GM21528 (cell line): Measurements from ENCODE around the gene MKLN1.
"Not testable (repeated sequence)": the region's sequence is repeated elsewhere in the genome, so short reads cannot be mapped to it uniquely, and the experiment has no call there.

Experiments
- ATAC-seq: cut with Tn5 transposase; IDR thresholded peaks from one replicate; pipeline ENCODE4 v1.9.1; 2021; ENCODE audit warnings: mild to moderate bottlenecking, moderate library complexity; ENCODE audit not compliant: unreplicated experiment, low FRiP score

Gene MKLN1

GRCh38 chr7:131388126-131388525 lies 60.5 kb downstream of the MKLN1 start:
- ATAC-seq = no peak

- ATAC-seq = no peak
These were observed 62.6 kb downstream of the MKLN1 start for GRCh38 chr7:131390275-131390674.

DNA sequence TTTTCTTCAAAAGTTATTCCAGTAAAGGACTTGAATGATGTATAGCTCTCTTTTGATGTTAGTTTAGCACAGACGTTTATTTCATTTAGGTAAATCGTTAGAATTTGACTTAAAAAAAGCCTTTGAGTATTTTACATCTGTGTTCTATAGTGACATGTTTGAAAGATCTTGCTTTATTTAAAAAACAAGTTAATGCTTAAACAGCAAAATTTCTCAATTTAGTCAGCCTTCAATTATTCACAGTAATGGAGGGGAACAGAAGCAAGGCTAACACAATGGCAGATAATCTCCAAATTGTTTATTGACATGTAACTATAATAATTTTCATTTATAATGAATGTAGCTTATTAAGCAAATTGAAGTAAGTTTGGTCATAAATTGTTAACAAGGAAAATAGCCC lies 63.5 kb downstream of the MKLN1 start:
- no peak for ATAC-seq

DNA sequence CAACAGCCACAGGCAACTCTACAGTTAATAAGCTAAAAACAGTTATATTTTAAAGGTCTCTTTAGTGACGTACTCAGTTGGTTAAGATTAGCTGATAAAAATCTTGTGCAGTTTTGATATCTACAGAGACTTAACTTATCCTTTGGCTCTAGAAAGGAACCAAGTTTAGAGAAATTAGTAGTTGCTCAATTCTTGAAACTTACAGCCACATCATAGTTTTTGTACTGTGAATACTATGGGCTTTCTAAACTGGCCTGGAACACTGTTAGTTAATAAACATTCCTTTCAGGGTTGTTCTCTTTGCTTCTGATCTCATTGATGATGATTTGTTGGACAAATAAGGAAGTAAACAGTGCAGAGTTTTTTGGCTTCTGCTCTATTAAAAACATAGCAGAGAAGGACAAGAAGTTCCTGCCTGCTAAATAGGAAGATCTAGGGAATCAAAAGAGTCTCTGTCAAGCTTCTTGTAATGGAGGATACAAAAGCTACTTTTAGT lies 73.1 kb downstream of the MKLN1 start:
- ATAC-seq = no peak

- no peak for ATAC-seq
These were observed 73.5 kb downstream of the MKLN1 start for GRCh38 chr7:131401194-131401593.

- no peak for ATAC-seq
These were observed 75.6 kb downstream of the MKLN1 start for GRCh38 chr7:131403322-131403721.

GRCh38 chr7:131404226-131404911 lies 76.7 kb downstream of the MKLN1 start:
- no peak for ATAC-seq

DNA sequence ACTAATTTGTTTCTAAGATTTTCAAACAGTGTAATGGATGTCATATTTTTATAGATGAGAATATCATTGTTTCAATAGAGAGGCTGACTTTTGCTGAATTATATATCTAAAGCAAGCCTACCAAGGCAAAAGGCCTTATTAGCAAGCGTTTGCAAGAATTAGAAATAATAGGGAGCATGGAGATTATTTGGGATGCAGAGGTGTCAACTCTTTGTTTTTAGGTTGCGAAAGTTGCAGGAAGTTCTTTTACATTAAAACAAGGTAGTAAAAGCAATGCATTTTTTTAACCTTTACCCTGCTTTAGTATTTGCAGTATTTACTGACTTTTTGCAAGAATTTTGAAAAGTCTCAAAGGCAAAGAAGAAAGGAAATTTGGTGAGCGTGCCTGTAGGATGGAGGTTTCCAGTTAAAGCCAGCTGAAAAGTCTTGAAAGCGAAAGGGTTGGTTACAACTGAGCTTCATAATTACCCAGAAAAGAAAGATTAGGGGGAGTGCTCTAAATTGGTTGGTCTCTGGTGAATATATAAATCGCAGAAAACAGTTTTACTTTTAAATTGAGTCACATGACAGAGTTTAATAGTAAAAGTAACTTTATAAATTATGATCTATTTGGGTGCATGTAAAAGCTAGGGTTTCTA lies 81.6 kb downstream of the MKLN1 start:
- no peak for ATAC-seq

- ATAC-seq = no peak
These were observed 84.4 kb downstream of the MKLN1 start for GRCh38 chr7:131412031-131412430.

DNA sequence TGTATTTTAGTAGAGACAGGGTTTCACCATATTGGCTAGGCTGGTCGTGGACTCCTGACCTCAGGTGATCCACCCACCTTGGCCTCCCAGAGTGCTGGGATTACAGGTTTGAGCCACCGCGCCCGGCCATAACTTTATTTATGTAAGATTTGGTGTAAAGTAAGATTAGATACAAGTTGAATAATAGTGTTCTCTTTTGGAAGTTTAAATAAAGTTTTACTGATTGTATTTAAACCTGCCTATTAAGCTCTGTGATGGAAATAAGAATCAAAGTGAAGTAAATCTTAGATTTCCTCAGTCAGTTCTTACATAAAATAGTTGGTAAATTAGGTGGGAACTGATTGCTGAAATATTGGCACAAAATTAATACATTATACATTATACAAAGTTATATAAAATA lies 86.0 kb downstream of the MKLN1 start:
- ATAC-seq = no peak

GRCh38 chr7:131424219-131424822 lies 96.6 kb downstream of the MKLN1 start:
- no peak for ATAC-seq

GRCh38 chr7:131425992-131426391 lies 98.3 kb downstream of the MKLN1 start:
- no peak for ATAC-seq

DNA sequence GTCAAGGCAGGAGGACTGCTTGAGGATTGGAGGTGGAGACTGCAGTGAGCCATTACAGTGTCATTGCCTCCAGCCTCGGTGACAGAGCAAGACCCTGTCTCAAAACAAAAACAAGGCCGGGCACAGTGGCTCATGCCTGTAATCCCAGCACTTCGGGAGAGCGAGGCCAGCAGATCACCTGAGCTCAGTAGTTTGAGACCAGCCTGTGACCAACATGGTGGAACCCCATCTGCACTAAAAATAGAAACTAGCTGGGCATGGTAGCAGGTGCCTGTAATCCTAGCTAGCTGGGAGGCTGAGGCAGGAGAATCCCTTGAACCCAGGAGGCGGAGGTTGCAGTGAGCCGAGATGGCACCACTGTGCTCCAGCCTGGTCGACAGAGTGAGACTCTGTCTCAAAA lies 103.2 kb downstream of the MKLN1 start:
- ATAC-seq = not testable (repeated sequence)

GRCh38 chr7:131431289-131431688 lies 103.6 kb downstream of the MKLN1 start:
- ATAC-seq = no peak

DNA sequence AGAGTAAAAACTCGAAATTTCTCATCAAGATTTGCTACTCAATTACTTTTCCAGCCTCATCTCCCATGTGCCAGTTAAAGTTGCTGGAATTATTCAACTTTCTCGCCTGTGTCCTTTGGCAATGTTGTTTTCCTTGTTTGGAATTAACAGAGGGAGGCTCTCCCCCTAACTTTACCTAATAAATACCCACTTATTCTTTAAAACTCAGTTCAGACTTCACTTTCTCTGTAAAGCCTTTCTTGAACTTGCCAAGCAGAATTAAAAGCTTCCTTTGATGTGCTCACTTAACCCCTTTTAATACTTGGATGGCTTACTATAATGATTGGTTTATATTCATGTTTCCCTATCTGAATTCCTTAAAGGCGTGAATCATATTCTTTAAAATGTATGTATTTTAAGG lies 104.1 kb downstream of the MKLN1 start:
- ATAC-seq = no peak

GRCh38 chr7:131436384-131436783 lies 108.7 kb downstream of the MKLN1 start:
- ATAC-seq = no peak

- ATAC-seq = no peak
These were observed 111.3 kb downstream of the MKLN1 start for GRCh38 chr7:131438969-131439368.

GRCh38 chr7:131443496-131443895 lies 115.8 kb downstream of the MKLN1 start:
- no peak for ATAC-seq

DNA sequence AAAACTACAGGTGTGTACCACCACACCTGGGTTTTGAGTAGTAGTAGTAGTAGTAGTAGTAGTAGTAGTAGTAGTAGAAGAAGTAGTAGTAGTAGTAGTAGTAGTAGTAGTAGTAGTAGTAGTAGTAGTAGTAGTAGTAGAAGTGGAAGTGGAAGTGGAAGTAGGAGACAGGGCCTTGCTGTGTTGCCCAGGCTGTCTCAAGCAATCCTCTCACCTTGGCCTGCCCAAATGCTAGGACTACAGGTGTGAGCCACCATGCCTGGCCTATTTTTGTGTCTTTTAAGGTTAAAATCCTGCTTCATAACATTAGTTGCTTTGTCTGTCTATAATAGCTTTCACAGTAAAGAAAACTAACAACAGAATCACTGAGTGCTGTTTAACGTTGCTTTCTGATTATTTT lies 117.0 kb downstream of the MKLN1 start:
- ATAC-seq = no peak

DNA sequence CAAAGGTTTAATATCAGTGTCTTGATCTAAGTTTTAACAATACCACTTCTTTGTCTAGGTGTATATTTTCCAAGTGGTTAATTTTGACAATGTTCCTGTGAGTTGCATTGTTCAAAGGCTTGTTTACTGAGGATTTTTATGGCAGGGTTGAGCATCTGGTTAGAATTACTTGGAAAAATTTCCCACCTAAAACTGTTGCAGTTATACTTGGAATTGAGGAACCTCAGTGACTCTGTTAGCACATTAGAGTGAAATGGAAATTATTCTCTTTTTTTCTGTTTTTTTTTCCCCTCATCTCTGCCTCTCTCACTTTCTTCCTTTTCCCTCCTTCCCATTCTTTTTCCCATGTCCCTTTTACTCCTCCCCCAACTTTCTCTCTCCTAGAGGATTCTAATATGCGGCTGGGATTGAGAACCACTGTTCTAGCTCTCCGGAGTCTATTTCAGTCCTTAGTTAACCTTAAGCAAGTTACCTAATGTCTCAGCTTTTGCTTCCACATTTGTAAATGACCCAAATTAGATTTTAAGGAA lies 121.8 kb downstream of the MKLN1 start:
- no peak for ATAC-seq

DNA sequence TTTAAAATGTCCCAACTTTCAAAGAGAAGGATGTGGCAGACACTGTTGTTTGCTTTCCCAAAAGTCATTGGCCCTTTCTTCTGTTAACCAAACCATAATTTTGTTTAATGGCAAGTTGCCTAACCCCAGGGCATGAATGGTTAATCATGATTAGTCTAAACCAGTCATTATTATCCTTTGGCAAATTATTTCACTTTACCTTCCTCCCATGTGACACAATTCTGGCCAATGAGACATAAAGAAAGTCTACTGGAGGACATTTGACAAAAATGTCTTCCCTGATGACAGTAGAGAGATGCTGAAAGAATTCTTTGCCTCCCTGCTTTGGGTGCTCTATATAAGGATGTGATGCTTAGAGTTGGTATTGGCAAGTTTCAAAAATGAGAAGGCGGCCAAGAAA lies 126.8 kb downstream of the MKLN1 start:
- ATAC-seq = no peak

DNA sequence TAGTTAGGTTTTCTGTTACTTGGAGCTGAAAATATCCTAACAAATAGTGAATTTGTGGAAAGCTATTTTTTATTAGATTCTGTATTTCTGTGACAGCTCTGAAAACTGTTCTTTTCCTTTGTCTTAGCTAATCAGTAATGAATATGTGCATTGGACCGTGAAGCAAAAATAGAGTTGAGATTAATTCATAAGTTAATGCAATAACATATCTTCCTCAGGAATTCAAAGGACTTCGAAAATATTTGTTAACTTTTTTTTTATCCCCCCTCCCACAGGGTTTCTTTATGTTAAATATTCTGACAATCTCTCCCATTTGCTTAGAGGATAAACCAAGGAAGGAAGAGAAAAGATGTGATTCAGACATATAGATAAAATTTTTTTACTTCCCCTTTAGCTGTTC lies 127.3 kb downstream of the MKLN1 start:
- no peak for ATAC-seq
